ACC112 (cell line): ENCODE results near the gene UBAP2.
"Not testable (repeated sequence)": the region's sequence is repeated elsewhere in the genome, so short reads cannot be mapped to it uniquely, and the experiment has no call there.

Experiments
- H2AFZ ChIP-seq: fragments of 200-600 bp; sonication (generic); one replicate; pipeline ENCODE4 v1.6.0; 2017; ENCODE audit warnings: antibody characterized with exemption, low read length; ENCODE audit not compliant: unreplicated experiment
- H3K27ac ChIP-seq: fragments of 200-600 bp; sonication (generic); 2 replicates; pipeline ENCODE4 v1.5.1; 2014; ENCODE audit warnings: low read depth, mild to moderate bottlenecking, antibody characterized with exemption, low read length, moderate library complexity
- H3K27me3 ChIP-seq: fragments of 200-600 bp; sonication (generic); 2 replicates; pipeline ENCODE4 v1.6.1; 2014; ENCODE audit warnings: mild to moderate bottlenecking, antibody characterized with exemption, low read length, moderate library complexity, mixed read lengths; ENCODE audit not compliant: insufficient read depth
- H3K36me3 ChIP-seq: fragments of 200-600 bp; sonication (generic); 2 replicates; pipeline ENCODE4 v1.6.1; 2016; ENCODE audit warnings: mild to moderate bottlenecking, antibody characterized with exemption, low read length, moderate library complexity, mixed read lengths; ENCODE audit not compliant: insufficient read depth
- H3K4me1 ChIP-seq: fragments of 200-600 bp; sonication (generic); one replicate; pipeline ENCODE4 v1.6.1; 2016; ENCODE audit warnings: low read length, mixed read lengths; ENCODE audit not compliant: insufficient read depth, unreplicated experiment, control insufficient read depth
- H3K4me3 ChIP-seq: fragments of 200-600 bp; sonication (generic); 2 replicates; pipeline ENCODE4 v1.5.1; 2014; ENCODE audit warnings: mild to moderate bottlenecking, low read depth, low read length
- H3K79me2 ChIP-seq: fragments of 200-600 bp; sonication (generic); one replicate; pipeline ENCODE4 v1.6.0; 2016; ENCODE audit warnings: low read length; ENCODE audit not compliant: control insufficient read depth, unreplicated experiment, insufficient read depth

The UBAP2 gene

DNA sequence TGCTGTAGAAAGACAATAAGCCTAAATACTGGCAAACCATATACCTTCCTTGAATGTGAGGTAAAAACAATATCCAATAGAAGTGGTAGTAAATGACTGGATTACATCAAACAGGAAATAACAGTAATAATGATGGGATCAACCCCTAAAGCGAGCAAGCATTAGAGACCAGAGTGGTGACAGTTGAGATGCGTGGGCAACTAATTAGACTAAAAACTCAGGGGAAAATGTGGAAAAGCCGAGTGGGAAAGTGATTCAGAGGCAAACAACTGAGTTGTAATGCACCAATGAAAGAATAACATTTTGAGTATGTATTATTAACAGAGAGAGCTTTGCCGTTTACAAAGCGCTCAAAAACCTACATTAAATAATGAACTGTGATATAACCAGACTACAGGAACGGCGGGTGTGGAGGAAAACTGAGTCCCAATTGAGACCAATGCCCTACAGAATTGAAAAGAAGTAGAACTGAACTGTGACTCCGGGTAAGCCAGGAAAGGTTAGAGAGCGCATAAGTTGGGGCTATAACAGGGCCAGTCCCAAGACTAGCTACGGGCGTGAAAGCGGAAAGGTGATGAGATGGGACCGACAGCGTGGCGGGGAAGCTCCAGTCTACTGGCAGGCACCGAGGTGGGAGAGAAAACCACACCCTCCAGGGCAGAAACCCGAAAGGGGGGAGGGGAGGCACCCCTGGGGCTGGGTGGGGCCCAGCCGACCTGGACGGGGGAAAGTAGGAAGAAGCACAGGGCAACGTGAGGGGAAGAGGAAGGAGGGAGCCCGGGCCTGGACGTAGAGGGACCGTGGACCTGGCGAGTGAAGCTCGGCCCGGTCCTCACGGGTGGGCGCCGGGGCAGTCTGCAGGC is 592 bp downstream of the UBAP2 start:
- Histone ChIP-seq H3K4me3 (peak overlapping the region; percentile 89), H3K36me3 (no peaks in the 10 kb centered on the region), H3K79me2 (peaks cover 52% of the 10 kb centered on the region), H3K27me3 (no peaks in the 10 kb centered on the region), H3K27ac (peak overlapping the region; percentile 97), H3K4me1 (peaks cover 12% of the 10 kb centered on the region), H2AFZ (peak overlapping the region; percentile 99)

DNA sequence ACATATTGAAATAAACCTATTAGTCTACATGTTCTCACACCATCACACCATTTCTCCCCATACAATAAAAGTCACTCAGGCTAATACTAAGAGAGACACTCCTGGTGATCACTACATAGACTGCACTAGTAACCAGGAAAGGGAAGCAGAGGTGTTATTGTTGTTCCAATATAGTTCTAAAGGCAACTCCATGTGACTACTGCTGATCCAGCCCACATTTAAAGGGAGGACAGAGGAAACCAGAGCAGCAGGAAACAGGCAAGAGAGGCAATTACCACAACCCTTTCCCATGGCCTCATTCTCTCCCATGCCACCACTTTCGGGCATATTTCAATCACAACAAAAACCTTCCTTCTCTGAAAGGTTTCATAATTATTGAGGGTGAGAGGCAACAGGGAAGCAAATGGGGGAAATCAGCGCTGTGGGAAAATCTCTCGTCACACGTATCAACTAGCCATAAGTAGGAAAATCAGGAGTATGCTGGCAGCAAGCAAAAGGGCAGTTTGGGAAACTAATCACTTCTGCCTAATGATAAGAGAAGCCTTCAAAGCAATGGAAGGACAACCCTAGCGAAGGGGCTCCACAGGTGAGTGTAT is 1.8 kb downstream of the UBAP2 start:
- no peak overlapping the region for H2AFZ ChIP-seq
- H3K36me3 ChIP-seq = peaks cover 6% of the 10 kb centered on the region; the same call in 1 of the 2 replicates
- no peak overlapping the region for H3K27ac ChIP-seq
- no peaks in the 10 kb centered on the region for H3K27me3 ChIP-seq
- H3K79me2 ChIP-seq = peaks cover 64% of the 10 kb centered on the region
- peak overlapping the region; percentile 89 for H3K4me3 ChIP-seq
- peaks cover 12% of the 10 kb centered on the region for H3K4me1 ChIP-seq

DNA sequence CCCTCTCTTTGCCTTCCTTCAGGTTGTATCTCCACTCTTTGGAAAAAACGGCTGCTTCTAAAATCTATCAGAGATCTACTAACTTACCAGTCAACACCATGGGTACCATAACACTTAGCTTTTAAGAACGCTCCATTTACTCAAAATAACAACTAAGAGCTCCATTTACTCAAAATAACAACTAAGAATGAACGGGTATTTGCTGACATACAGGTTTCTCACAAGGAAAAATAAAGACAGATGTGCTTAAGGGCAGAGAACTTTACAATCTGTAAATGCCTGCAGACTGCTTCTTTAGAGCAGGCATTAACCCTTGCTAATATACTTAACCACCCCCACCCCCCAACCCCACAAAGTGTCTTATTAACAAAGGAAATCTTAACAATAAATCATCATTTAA is 2.8 kb downstream of the UBAP2 start:
- H3K4me1 ChIP-seq = peaks cover 12% of the 10 kb centered on the region
- H3K79me2 ChIP-seq = peaks cover 71% of the 10 kb centered on the region
- no peak overlapping the region for H3K27ac ChIP-seq
- no peaks in the 10 kb centered on the region for H3K27me3 ChIP-seq
- H3K36me3 ChIP-seq = peaks cover 6% of the 10 kb centered on the region; the same call in 1 of the 2 replicates
- H2AFZ ChIP-seq = no peak overlapping the region
- H3K4me3 ChIP-seq = peak overlapping the region; percentile 2; the same call in 1 of the 2 replicates

DNA sequence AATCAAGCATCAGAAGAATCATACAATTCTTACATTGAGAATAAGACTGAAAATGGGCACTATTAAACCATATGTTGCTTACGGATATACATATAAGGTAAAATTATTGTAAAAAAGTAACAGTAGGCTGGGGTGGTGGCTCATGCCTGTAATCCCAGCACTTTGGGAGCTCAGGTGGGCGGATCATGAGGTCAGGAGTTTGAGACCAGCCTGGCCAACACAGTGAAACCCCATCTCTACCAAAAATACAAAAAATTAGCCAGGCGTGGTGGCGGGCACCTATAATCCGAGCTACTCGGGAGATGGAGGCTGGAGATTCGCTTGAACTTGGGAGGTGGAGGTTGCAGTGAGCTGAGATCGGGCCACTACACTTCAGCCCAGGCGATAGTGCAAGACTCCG is 6.6 kb downstream of the UBAP2 start:
- H2AFZ ChIP-seq, H3K4me1 ChIP-seq, H3K27ac ChIP-seq, H3K4me3 ChIP-seq, H3K36me3 ChIP-seq, H3K27me3 ChIP-seq: not testable (repeated sequence)
- H3K79me2 ChIP-seq = peaks cover 75% of the 10 kb centered on the region

DNA sequence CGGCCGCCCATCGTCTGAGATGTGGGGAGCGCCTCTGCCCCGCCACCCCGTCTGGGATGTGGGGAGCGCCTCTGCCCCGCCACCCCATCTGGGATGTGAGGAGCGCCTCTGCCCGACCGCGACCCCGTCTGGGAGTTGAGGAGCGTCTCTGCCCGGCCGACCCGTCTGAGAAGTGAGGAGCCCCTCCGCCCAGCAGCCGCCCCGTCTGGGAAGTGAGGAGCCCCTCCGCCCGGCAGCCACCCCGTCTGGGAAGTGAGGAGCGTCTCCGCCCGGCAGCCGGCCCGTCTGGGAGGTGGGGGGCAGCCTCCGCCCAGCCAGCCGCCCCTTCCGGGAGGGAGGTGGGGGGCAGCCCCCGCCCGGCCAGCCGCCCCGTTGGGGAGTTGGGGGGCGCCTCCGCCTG is 9.8 kb downstream of the UBAP2 start:
- not testable (repeated sequence) for H3K27me3 ChIP-seq, H3K36me3 ChIP-seq, H3K27ac ChIP-seq, H3K4me3 ChIP-seq, H3K4me1 ChIP-seq, H2AFZ ChIP-seq
- peaks cover 73% of the 10 kb centered on the region for H3K79me2 ChIP-seq

DNA sequence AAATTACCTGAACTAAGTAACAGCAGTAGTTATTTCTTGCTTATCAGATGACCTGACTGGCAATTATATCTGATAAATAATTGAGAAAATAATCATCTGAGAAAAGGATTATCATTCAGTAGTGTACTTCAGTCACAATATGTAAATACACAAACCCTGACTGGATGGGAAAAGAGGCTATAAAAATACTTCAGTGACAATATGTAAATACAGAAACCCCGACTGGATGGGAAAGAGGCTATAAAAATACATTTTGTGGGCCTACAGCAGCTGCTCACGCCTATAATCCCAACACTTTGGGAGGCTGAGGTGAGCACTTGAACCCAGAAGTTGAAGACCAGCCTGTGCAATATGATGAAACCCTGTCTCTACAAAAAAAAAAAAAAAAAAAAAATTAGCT is 11.1 kb downstream of the UBAP2 start:
- peaks cover 71% of the 10 kb centered on the region for H3K79me2 ChIP-seq
- H3K27me3 ChIP-seq = no peaks in the 10 kb centered on the region
- H3K36me3 ChIP-seq = peaks cover 2% of the 10 kb centered on the region; the same call in 1 of the 2 replicates
- H3K4me3 ChIP-seq = no peak overlapping the region
- H3K4me1 ChIP-seq = no peaks in the 10 kb centered on the region
- H3K27ac ChIP-seq = no peak overlapping the region
- no peak overlapping the region for H2AFZ ChIP-seq

DNA sequence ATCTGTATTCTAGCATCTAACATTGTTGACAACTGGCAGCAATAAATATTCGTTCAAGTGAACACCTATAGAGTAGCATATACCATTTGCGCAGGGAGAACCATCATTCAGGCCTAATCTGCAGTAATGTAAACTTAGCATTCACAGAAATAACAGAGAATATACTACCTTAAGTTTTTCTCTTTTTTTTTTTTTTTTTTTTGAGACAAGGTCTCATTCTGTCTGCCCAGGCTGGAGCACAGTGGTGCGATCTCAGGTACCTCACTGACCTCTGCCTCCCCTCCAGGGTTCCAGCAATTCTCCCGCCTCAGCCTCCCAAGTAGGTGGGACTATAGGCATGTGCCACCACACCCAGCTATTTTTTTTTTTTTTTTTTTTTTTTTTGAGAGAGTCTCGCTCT is 12.1 kb downstream of the UBAP2 start:
- H2AFZ ChIP-seq = no peak overlapping the region
- H3K27ac ChIP-seq = no peak overlapping the region
- H3K36me3 ChIP-seq = no peaks in the 10 kb centered on the region
- no peaks in the 10 kb centered on the region for H3K4me1 ChIP-seq
- peaks cover 72% of the 10 kb centered on the region for H3K79me2 ChIP-seq
- no peaks in the 10 kb centered on the region for H3K27me3 ChIP-seq
- H3K4me3 ChIP-seq = no peak overlapping the region

DNA sequence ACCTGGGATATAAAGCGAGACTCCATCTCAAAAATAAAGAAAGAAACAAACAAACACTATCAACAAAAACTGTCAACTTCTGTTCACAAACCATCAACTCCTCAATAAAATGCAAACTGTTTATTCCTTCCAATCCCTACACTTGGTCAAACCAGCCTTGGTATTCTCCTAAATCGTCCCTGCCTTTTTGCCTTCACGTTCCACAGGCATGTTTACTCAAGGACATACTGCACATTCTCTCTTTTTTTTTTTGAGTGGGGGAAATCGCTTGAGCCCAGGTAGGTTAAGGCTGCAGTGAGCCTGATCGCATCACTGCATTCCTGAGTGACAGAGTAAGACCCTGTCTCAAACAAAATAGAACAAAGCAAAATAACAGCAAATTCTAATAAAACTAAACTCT is 13.0 kb downstream of the UBAP2 start:
- H3K27ac ChIP-seq = no peak overlapping the region
- H3K36me3 ChIP-seq = no peaks in the 10 kb centered on the region
- H3K79me2 ChIP-seq = peaks cover 74% of the 10 kb centered on the region
- no peaks in the 10 kb centered on the region for H3K27me3 ChIP-seq
- no peak overlapping the region for H2AFZ ChIP-seq
- no peak overlapping the region for H3K4me3 ChIP-seq
- no peaks in the 10 kb centered on the region for H3K4me1 ChIP-seq

DNA sequence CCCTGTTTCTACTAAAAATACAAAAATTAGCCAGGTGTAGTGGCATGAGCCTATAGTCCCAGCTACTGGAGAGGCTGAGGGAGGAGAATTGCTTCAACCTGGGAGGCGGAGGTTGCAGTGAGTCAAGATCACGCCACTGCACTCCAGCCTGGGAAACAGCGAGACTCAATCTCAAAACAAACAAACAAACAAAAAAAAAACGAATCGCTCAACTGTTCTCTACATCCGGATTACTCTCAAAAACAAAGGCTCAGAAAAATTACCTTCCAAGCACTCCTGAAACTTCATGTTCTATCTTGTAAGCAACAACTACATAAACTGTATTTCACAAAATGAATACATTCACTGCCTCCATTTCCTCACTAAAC is 14.0 kb downstream of the UBAP2 start:
- no peaks in the 10 kb centered on the region for H3K36me3 ChIP-seq
- no peak overlapping the region for H2AFZ ChIP-seq
- no peak overlapping the region for H3K27ac ChIP-seq
- H3K4me3 ChIP-seq = no peak overlapping the region
- no peaks in the 10 kb centered on the region for H3K4me1 ChIP-seq
- peaks cover 73% of the 10 kb centered on the region for H3K79me2 ChIP-seq
- no peaks in the 10 kb centered on the region for H3K27me3 ChIP-seq

DNA sequence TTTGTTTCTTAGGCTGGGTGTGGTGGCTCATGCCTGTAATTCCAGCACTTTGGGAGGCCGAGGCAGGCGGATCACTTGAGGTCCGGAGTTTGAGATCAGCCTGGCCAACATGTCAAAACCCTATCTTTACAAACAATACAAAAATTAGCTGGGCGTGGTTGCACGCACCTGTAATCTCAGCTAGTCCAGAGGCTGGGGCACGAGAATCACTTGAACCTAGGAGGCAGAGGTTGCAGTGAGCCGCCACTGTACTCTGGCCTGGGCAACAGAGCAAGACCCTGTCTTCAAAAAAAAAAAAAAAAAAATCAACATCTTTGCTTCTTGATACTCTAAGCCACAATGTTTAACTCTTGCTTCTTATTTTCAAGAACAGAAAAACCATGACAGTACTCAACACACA is 16.1 kb downstream of the UBAP2 start:
- Histone ChIP-seq H3K4me3 (no peak overlapping the region), H3K27me3 (no peaks in the 10 kb centered on the region), H3K36me3 (peaks cover 7% of the 10 kb centered on the region; the same call in 1 of the 2 replicates), H3K79me2 (peaks cover 78% of the 10 kb centered on the region), H3K27ac (no peak overlapping the region), H2AFZ (no peak overlapping the region), H3K4me1 (no peaks in the 10 kb centered on the region)
